K562 (cell line): ENCODE results near the gene KRT28. TPM values are rescaled to one million over a fixed set of nuclear protein-coding genes. Genes with fewer than 3 reads are reported as not detected.

Source experiments
- CBFA2T3 ChIP-seq: fragments of 450-650 bp; IDR thresholded peaks from 2 replicates; pipeline ENCODE4 v1.6.1; 2017
- CHD2 ChIP-seq: IDR thresholded peaks from 2 replicates; pipeline ENCODE4 v1.6.1; 2011; ENCODE audit warnings: low read depth, low read length
- ETV1 ChIP-seq: fragments of 450-650 bp; conservative IDR thresholded peaks from 2 replicates; pipeline ENCODE4 v1.6.1; 2016; ENCODE audit warnings: missing genetic modification characterization, control low read depth, low read depth, missing compliant biosample characterization
- GABPA ChIP-seq: fragments of 200-800 bp; sonication (Bioruptor generic); conservative IDR thresholded peaks from 2 replicates; pipeline ENCODE4 v1.6.1; 2016; ENCODE audit warnings: low read depth, missing genetic modification characterization, missing compliant biosample characterization
- HDAC1 ChIP-seq, 2 experiments: fragments of 450-650 bp; IDR thresholded peaks; 2 replicates each; pipeline ENCODE4 v1.6.1; 2016 to 2017; ENCODE audit warnings: inconsistent platforms in 1 of 2, mild to moderate bottlenecking in 1 of 2, moderate library complexity in 1 of 2
- KDM1A ChIP-seq, 2 experiments: fragments of 450-650 bp; IDR thresholded peaks; 2 replicates each; pipeline ENCODE4 v1.6.1; 2016; ENCODE audit warnings: mild to moderate bottlenecking in 2 of 2
- MAFF ChIP-seq: IDR thresholded peaks from 2 replicates; pipeline ENCODE4 v1.6.1; 2012; ENCODE audit warnings: low read length, improper control_type of control experiment
- MYBL2 ChIP-seq, 2 experiments: fragments of 450-650 bp in 1 of 2; sonication (generic) in 1 of 2; formaldehyde crosslinking in 1 of 2; IDR thresholded peaks; 2 replicates each; pipeline versions ENCODE4 v1.6.1 to v1.8.1; 2017 to 2022; ENCODE audit warnings: borderline replicate concordance in 1 of 2, inconsistent platforms in 1 of 2, low read depth in 1 of 2, mild to moderate bottlenecking in 1 of 2, missing genetic modification reagents in 1 of 2, moderate library complexity in 1 of 2
- NCOR1 ChIP-seq: fragments of 450-650 bp; IDR thresholded peaks from 2 replicates; pipeline ENCODE4 v1.6.1; 2016; ENCODE audit warnings: mild to moderate bottlenecking, moderate library complexity
- NFE2 ChIP-seq: IDR thresholded peaks from 2 replicates; pipeline ENCODE4 v1.6.1; 2014; ENCODE audit warnings: antibody characterized with exemption, low read depth
- RCOR1 ChIP-seq, 2 experiments: IDR thresholded peaks; 2 replicates each; pipeline ENCODE4 v1.6.1; 2012; ENCODE audit warnings: low read depth in 2 of 2, low read length in 2 of 2, borderline replicate concordance in 1 of 2, improper control_type of control experiment in 1 of 2
- SMARCA4 ChIP-seq: fragments of 450-650 bp; IDR thresholded peaks from 2 replicates; pipeline ENCODE4 v1.6.1; 2016
- SMARCA5 ChIP-seq: fragments of 450-650 bp; IDR thresholded peaks from 2 replicates; pipeline ENCODE4 v1.6.1; 2016
- SMARCE1 ChIP-seq: fragments of 450-650 bp; IDR thresholded peaks from 2 replicates; pipeline ENCODE4 v1.7.1; 2016; ENCODE audit warnings: mild to moderate bottlenecking
- SOX6 ChIP-seq: fragments of 450-650 bp; IDR thresholded peaks from 2 replicates; pipeline ENCODE4 v1.6.1; 2014; ENCODE audit warnings: mild to moderate bottlenecking
- SREBF1 ChIP-seq: fragments of 150-350 bp; IDR thresholded peaks from 2 replicates; pipeline ENCODE4 v1.6.1; 2014; ENCODE audit warnings: antibody characterized with exemption, low read depth, low read length, borderline replicate concordance
- ZNF316 ChIP-seq: fragments of 450-650 bp; IDR thresholded peaks from 2 replicates; pipeline ENCODE4 v1.6.1; 2016
- ZNF561 ChIP-seq: fragments of 450-650 bp; formaldehyde crosslinking; conservative IDR thresholded peaks from 2 replicates; pipeline ENCODE4 v1.4.0; 2020; ENCODE audit warnings: mild to moderate bottlenecking, moderate library complexity
- ZNF707 ChIP-seq: fragments of 250-450 bp; sonication (Bioruptor Pico); conservative IDR thresholded peaks from 2 replicates; pipeline ENCODE4 v1.8.0; 2022; ENCODE audit warnings: inconsistent platforms, mild to moderate bottlenecking, moderate library complexity
- polyA plus RNA-seq, 8 experiments: library from polyadenylated mRNA; depleted of rRNA in 4 of 8; stranded (reverse) in 5 of 8; unstranded in 3 of 8; fragments of >200 nt; fragmentation: Nextera tagmentation in 2 of 8; fragmentation: Illumina TruSeq in 1 of 8; extraction: Ambion mirVana in 2 of 8; extraction: Trizol in 1 of 8; gene quantifications; 2 replicates each; pipeline versions ENCODE4 v1.2.1 to v1.2.3, GENCODE V29; 2011 to 2014; ENCODE audit warnings: inconsistent platforms in 1 of 8, missing spikeins in 1 of 8
- total RNA-seq, 7 experiments: library from RNA; depleted of rRNA in 6 of 7; stranded (reverse); fragments of >200 nt in 6 of 7; fragmentation: Illumina TruSeq in 2 of 7; extraction: Trizol in 2 of 7; gene quantifications; 2 replicates each; pipeline versions ENCODE4 v1.2.1 to v1.2.3, GENCODE V29; 2011 to 2021; ENCODE audit warnings: low replicate concordance in 1 of 7
- TF ChIP-seq, protein P1 (sequence below): fragments of 450-650 bp; IDR thresholded peaks from 2 replicates; pipeline ENCODE4 v1.6.1; 2018; ENCODE audit not compliant: partially characterized antibody
- TF ChIP-seq, protein P2 (sequence below): fragments of 450-650 bp; IDR thresholded peaks from 2 replicates; pipeline ENCODE4 v1.6.1; 2016
- TF ChIP-seq, protein P3 (sequence below), 2 experiments: fragments of 200-800 bp in 1 of 2; sonication (Bioruptor generic) in 1 of 2; sonication (generic) in 1 of 2; formaldehyde crosslinking in 1 of 2; IDR thresholded peaks in 1 of 2; conservative IDR thresholded peaks in 1 of 2; 2 replicates each; pipeline versions ENCODE4 v1.5.0 to v1.6.1; 2016 to 2020; ENCODE audit warnings: missing compliant biosample characterization in 1 of 2, missing genetic modification characterization in 1 of 2, missing genetic modification reagents in 1 of 2

Gene KRT28
- total and polyA plus RNA-seq, 9 of the 15 experiments (the other 6 are each of a cell fraction or from before 2014, with no cell fraction given), result not detected

DNA sequence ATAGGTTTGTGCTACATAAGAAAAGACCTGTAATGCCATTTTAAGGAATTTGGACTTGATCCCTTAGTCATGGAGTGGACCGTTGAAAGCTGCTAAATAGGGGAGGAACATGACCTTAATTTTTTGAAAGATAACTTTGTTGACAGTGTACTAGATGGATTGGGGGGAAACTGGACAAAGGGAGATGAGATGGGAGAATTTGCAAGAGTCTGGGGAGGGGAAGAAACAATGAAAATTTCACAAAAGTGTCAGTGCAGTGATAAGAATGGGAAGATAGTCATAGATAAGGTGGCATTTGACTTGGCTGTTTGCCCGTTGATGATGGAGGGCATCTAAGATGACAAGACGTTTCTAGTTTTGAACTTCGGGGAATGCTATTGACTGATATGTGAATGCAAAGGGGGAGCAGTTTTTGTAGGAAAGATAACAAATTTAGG, 44.9 kb upstream of the KRT28 start (continued):
- TF ChIP-seq, protein P1, sequence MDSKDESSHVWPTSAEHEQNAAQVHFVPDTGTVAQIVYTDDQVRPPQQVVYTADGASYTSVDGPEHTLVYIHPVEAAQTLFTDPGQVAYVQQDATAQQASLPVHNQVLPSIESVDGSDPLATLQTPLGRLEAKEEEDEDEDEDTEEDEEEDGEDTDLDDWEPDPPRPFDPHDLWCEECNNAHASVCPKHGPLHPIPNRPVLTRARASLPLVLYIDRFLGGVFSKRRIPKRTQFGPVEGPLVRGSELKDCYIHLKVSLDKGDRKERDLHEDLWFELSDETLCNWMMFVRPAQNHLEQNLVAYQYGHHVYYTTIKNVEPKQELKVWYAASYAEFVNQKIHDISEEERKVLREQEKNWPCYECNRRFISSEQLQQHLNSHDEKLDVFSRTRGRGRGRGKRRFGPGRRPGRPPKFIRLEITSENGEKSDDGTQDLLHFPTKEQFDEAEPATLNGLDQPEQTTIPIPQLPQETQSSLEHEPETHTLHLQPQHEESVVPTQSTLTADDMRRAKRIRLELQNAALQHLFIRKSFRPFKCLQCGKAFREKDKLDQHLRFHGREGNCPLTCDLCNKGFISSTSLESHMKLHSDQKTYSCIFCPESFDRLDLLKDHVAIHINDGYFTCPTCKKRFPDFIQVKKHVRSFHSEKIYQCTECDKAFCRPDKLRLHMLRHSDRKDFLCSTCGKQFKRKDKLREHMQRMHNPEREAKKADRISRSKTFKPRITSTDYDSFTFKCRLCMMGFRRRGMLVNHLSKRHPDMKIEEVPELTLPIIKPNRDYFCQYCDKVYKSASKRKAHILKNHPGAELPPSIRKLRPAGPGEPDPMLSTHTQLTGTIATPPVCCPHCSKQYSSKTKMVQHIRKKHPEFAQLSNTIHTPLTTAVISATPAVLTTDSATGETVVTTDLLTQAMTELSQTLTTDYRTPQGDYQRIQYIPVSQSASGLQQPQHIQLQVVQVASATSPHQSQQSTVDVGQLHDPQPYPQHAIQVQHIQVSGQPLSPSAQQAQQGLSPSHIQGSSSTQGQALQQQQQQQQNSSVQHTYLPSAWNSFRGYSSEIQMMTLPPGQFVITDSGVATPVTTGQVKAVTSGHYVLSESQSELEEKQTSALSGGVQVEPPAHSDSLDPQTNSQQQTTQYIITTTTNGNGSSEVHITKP, result peak; percentile 86
- TF ChIP-seq ZNF707 (CRISPR knock-in tag), result no peak
- TF ChIP-seq NCOR1, result peak; percentile 52
- peak in 1 of 2 experiments; percentile 35; a peak in 2 of 4 replicates for TF ChIP-seq RCOR1 (IDR thresholded peaks at IDR 0.05; ENCODE audit: borderline replicate concordance in 1 of 2, low read depth in 2 of 2, low read length in 2 of 2)
- TF ChIP-seq ZNF316, result peak; percentile 31; the same call in 1 of the 2 replicates
- TF ChIP-seq HDAC1 (IDR thresholded peaks at IDR 0.05), result peak in 1 of 2 experiments; percentile 67; a peak in 2 of 4 replicates
- peak; percentile 91 for TF ChIP-seq MYBL2 (IDR thresholded peaks at IDR 0.05; ENCODE audit: low read depth)
- TF ChIP-seq MYBL2 (CRISPR knock-in tag; IDR thresholded peaks at IDR 0.05; ENCODE audit: borderline replicate concordance), result no peak
- TF ChIP-seq, protein P2, sequence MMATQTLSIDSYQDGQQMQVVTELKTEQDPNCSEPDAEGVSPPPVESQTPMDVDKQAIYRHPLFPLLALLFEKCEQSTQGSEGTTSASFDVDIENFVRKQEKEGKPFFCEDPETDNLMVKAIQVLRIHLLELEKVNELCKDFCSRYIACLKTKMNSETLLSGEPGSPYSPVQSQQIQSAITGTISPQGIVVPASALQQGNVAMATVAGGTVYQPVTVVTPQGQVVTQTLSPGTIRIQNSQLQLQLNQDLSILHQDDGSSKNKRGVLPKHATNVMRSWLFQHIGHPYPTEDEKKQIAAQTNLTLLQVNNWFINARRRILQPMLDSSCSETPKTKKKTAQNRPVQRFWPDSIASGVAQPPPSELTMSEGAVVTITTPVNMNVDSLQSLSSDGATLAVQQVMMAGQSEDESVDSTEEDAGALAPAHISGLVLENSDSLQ, result peak; percentile 38
- TF ChIP-seq ZNF561 (CRISPR knock-in tag), result no peak
- peak; percentile 7; the same call in 1 of the 2 replicates for TF ChIP-seq MAFF
- peak; percentile 38 to 58; a peak in 2 of 4 replicates for TF ChIP-seq KDM1A (IDR thresholded peaks at IDR 0.05)
- TF ChIP-seq CBFA2T3, result peak; percentile 78
- TF ChIP-seq SREBF1, result no peak
- TF ChIP-seq SMARCA5, result 0 out of 2 replicates have a peak, but pooled peaks have one; percentile 40
- no peak for TF ChIP-seq CHD2
- TF ChIP-seq NFE2, result peak; percentile 65; the same call in 1 of the 2 replicates
- TF ChIP-seq ETV1 (tag), result no peak
- TF ChIP-seq, protein P3, sequence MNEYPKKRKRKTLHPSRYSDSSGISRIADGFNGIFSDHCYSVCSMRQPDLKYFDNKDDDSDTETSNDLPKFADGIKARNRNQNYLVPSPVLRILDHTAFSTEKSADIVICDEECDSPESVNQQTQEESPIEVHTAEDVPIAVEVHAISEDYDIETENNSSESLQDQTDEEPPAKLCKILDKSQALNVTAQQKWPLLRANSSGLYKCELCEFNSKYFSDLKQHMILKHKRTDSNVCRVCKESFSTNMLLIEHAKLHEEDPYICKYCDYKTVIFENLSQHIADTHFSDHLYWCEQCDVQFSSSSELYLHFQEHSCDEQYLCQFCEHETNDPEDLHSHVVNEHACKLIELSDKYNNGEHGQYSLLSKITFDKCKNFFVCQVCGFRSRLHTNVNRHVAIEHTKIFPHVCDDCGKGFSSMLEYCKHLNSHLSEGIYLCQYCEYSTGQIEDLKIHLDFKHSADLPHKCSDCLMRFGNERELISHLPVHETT (CRISPR knock-in tag; conservative IDR thresholded peaks at IDR 0.05 in 1 of 2, IDR thresholded peaks at IDR 0.05 in 1 of 2), result peak in 1 of 2 experiments; percentile 62; a peak in 1 of 4 replicates
- TF ChIP-seq SMARCE1, result peak; percentile 76
- 0 out of 2 replicates have a peak, but pooled peaks have one; percentile 18 for TF ChIP-seq GABPA (tag)
- TF ChIP-seq SOX6, result peak; percentile 96
- peak; percentile 78 for TF ChIP-seq SMARCA4
